GM18505 (cell line): Measurements from ENCODE around the gene IPO5.

Experiments
- ATAC-seq: cut with Tn5 transposase; IDR thresholded peaks from one replicate; pipeline ENCODE4 v1.9.1; 2021; ENCODE audit not compliant: unreplicated experiment
- POLR2A ChIP-seq: IDR thresholded peaks from 4 replicates; pipeline ENCODE4 v1.6.1; 2011; ENCODE audit warnings: borderline replicate concordance; ENCODE audit not compliant: insufficient read depth, insufficient read length; ENCODE audit errors: extremely low read depth

Gene IPO5

GRCh38 chr13:97953376-97953970, at the start of gene IPO5:
Gene IPO5 (plus strand): TSS chr13:97953675. CDS start chr13:97976697, 23,022 bp downstream.
- no peak for TF ChIP-seq POLR2A
- ATAC-seq = no peak

GRCh38 chr13:97904059-97904458, 49.4 kb upstream of the IPO5 start:
- TF ChIP-seq POLR2A = no peak
- no peak for ATAC-seq

- TF ChIP-seq POLR2A = no peak
- ATAC-seq = no peak
These were observed 48.0 kb upstream of the IPO5 start for GRCh38 chr13:97905517-97905916.

GRCh38 chr13:97911311-97912138, 42.0 kb upstream of the IPO5 start:
- ATAC-seq = no peak

GRCh38 chr13:97912139-97912535, 41.3 kb upstream of the IPO5 start:
- no peak for ATAC-seq

More at GRCh38 chr13:97911311-97912138, 42.0 kb upstream of the IPO5 start:
- TF ChIP-seq POLR2A = no peak

GRCh38 chr13:97913206-97913605, 40.3 kb upstream of the IPO5 start:
- no peak for ATAC-seq
- no peak for TF ChIP-seq POLR2A

More at GRCh38 chr13:97912139-97912535, 41.3 kb upstream of the IPO5 start:
- no peak for TF ChIP-seq POLR2A

GRCh38 chr13:97914540-97914939, 38.9 kb upstream of the IPO5 start:
- TF ChIP-seq POLR2A = no peak
- no peak for ATAC-seq

- no peak for TF ChIP-seq POLR2A
- ATAC-seq = no peak
These were observed 32.2 kb upstream of the IPO5 start for GRCh38 chr13:97921176-97921816.

- no peak for TF ChIP-seq POLR2A
- ATAC-seq = no peak
These were observed 25.2 kb upstream of the IPO5 start for GRCh38 chr13:97928301-97928700.

GRCh38 chr13:97932036-97932435, 21.4 kb upstream of the IPO5 start:
- ATAC-seq = no peak
- TF ChIP-seq POLR2A = no peak

- ATAC-seq = no peak
- TF ChIP-seq POLR2A = no peak
These were observed 20.8 kb upstream of the IPO5 start for GRCh38 chr13:97932647-97933046.

- ATAC-seq = no peak
- TF ChIP-seq POLR2A = no peak
These were observed 19.7 kb upstream of the IPO5 start for GRCh38 chr13:97933776-97934175.

- TF ChIP-seq POLR2A = no peak
- no peak for ATAC-seq
These were observed 18.9 kb upstream of the IPO5 start for GRCh38 chr13:97934590-97934989.

GRCh38 chr13:97935071-97935470, 18.4 kb upstream of the IPO5 start:
- TF ChIP-seq POLR2A = no peak
- no peak for ATAC-seq
